GM19463 (cell line): ENCODE data around the gene SPCS1.
"Not testable (repeated sequence)": the region's sequence is repeated elsewhere in the genome, so short reads cannot be mapped to it uniquely, and the experiment has no call there.

ENCODE experiments used
- ATAC-seq: cut with Tn5 transposase; IDR thresholded peaks from one replicate; pipeline ENCODE4 v1.9.1; 2021; ENCODE audit warnings: mild to moderate bottlenecking, moderate library complexity; ENCODE audit not compliant: unreplicated experiment

SPCS1 gene

GRCh38 chr3:52728753-52729152, 22.8 kb downstream of the SPCS1 start:
- not testable (repeated sequence) for ATAC-seq

GRCh38 chr3:52730681-52731080, 24.8 kb downstream of the SPCS1 start:
- no peak for ATAC-seq

- no peak for ATAC-seq
Measured at GRCh38 chr3:52731590-52731989, 25.7 kb downstream of the SPCS1 start.

- no peak for ATAC-seq
Measured at GRCh38 chr3:52733256-52733891, 27.5 kb downstream of the SPCS1 start.

GRCh38 chr3:52739730-52740129, 33.8 kb downstream of the SPCS1 start:
- no peak for ATAC-seq

DNA sequence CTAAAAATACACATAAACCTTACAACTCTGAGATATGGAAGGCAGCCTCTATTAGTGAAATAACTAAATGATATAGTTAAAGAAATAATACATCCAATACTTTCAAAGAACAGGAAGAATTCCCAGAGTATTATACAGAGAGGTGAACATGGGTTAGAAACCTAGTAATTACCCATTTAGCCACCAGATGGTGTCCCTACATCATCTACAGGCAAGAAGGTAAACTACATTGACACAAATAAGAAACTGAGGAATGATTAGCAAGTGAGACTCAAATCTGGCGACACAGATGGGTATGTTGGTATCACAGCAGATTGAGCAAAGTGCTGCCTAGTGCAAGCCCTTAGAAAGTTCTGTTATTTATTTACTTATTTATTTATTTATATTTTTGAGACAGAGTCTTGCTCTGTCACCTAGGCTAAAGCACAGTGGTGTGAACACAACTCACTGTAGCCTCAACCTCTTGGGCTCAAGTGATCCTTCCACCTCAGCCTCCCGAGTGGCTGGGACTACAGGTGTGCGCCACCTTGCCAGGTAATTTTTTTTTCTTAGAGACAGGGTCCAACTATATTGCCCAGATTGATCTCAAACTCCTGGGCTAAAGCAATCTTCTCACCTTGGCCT, 36.6 kb downstream of the SPCS1 start:
- no peak for ATAC-seq

GRCh38 chr3:52743152-52743551, 37.2 kb downstream of the SPCS1 start:
- ATAC-seq = no peak

DNA sequence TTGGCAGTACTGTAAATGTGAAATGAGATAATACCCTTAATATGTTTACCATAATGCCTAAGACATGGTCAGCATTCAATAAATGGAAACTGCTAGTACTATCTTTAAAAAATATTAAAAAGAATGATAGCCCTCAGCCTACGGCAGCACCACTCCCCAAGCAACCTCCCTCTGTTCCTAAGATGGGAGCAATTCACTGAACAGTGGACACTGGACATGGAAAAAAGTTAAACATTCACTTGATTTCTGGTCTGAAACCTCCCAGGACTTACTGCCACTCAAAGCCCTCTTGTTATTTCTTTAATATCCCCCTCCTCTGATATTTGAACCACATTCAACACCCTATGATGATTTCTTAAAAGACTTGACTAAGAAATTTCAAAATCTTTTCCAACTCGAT, 37.8 kb downstream of the SPCS1 start:
- no peak for ATAC-seq

- no peak for ATAC-seq
Measured at GRCh38 chr3:52752045-52752660, 46.2 kb downstream of the SPCS1 start.

- no peak for ATAC-seq
Measured at GRCh38 chr3:52754373-52754772, 48.5 kb downstream of the SPCS1 start.

GRCh38 chr3:52756141-52756540, 50.2 kb downstream of the SPCS1 start:
- ATAC-seq = no peak
